Thyroid gland (tissue), 4 donors: ENCODE measurements around the gene CCND2. TPM values are rescaled to one million over a fixed set of nuclear protein-coding genes. Genes with fewer than 3 reads are reported as not detected.

Experiments
- DNase-seq, 2 donors: peaks; one replicate each; pipeline ENCODE4 v3.0.0-alpha.2; 2019
- H3K27ac ChIP-seq, 3 donors: fragments of 200-600 bp; sonication (generic); 1 replicate in 2 of 3; 2 replicates in 1 of 3; pipeline ENCODE4 v1.5.1; 2016 to 2019; ENCODE audit warnings: mild to moderate bottlenecking in 1 of 3, moderate library complexity in 1 of 3
- H3K27me3 ChIP-seq: fragments of 200-600 bp; sonication (generic); one replicate; pipeline ENCODE4 v1.5.1; 2019
- H3K36me3 ChIP-seq, 2 donors: fragments of 200-600 bp; sonication (generic); one replicate each; pipeline ENCODE4 v1.5.1; 2016 to 2019
- H3K4me1 ChIP-seq, 2 donors: fragments of 200-600 bp; sonication (generic); one replicate each; pipeline ENCODE4 v1.5.1; 2017 to 2019
- H3K4me3 ChIP-seq, 3 donors: fragments of 200-600 bp; sonication (generic); replicated peaks in 1 of 3; 1 replicate in 2 of 3; 2 replicates in 1 of 3; pipeline ENCODE4 v1.5.1; 2016; ENCODE audit warnings: mild to moderate bottlenecking in 1 of 3
- H3K9me3 ChIP-seq: fragments of 200-600 bp; sonication (generic); one replicate; pipeline ENCODE4 v1.5.1; 2017
- CTCF ChIP-seq, 6 experiments: fragments of 200-600 bp in 3 of 6; fragments of 450-650 bp in 3 of 6; sonication (generic) in 3 of 6; IDR thresholded peaks; one replicate each; pipeline ENCODE4 v1.5.1; 2016 to 2019; ENCODE audit warnings: antibody characterized with exemption in 6 of 6, mild to moderate bottlenecking in 2 of 6, inconsistent platforms in 1 of 6, moderate library complexity in 1 of 6
- POLR2A ChIP-seq, 2 donors: fragments of 450-650 bp; IDR thresholded peaks; one replicate each; pipeline ENCODE4 v1.6.1; 2017; ENCODE audit warnings: antibody characterized with exemption in 2 of 2, mild to moderate bottlenecking in 2 of 2, moderate library complexity in 1 of 2
- WGBS, 2 donors: methylation state at CpG; one replicate each; pipeline ENCODE4 v1.1.5; 2017; 5-methylcytosine and 5-hydroxymethylcytosine counted together
- intact Hi-C: fragments of 100-400 bp; cut with DNase I; formaldehyde crosslinking; loops from one replicate; pipeline ENCODE4 v1.15.1; 2023
- total RNA-seq, 4 donors: library from RNA; depleted of rRNA; stranded (reverse); fragments of >200 nt; gene quantifications; one replicate each; pipeline ENCODE4 v1.2.3, GENCODE V29; 2016

Gene CCND2
- total RNA-seq, 4 donors from 2014 or later = 81.4 to 135 (median 122) TPM

GRCh38 chr12:4286771-4287317 lies 13.3 kb downstream of the CCND2 start:
- H3K27me3 ChIP-seq = no peaks in the 10 kb centered on the region
- H3K4me3 ChIP-seq = no peak overlapping the region
- peaks cover 0 to 5% of the 10 kb centered on the region in 2 donors for H3K4me1 ChIP-seq
- H3K27ac ChIP-seq = no peak overlapping the region
- no peaks in the 10 kb centered on the region for H3K9me3 ChIP-seq
- peaks cover 51 to 80% of the 10 kb centered on the region in 2 donors for H3K36me3 ChIP-seq
- DNase-seq = no peak
- WGBS, 2 donors = 84 to 87% methylated on average over 13 to 14 of the region's 14 CpGs
- TF ChIP-seq CTCF (IDR thresholded peaks at IDR 0.05) (no peak), POLR2A (IDR thresholded peaks at IDR 0.05) (no peak)
- intact Hi-C loops = no loop called here

DNA sequence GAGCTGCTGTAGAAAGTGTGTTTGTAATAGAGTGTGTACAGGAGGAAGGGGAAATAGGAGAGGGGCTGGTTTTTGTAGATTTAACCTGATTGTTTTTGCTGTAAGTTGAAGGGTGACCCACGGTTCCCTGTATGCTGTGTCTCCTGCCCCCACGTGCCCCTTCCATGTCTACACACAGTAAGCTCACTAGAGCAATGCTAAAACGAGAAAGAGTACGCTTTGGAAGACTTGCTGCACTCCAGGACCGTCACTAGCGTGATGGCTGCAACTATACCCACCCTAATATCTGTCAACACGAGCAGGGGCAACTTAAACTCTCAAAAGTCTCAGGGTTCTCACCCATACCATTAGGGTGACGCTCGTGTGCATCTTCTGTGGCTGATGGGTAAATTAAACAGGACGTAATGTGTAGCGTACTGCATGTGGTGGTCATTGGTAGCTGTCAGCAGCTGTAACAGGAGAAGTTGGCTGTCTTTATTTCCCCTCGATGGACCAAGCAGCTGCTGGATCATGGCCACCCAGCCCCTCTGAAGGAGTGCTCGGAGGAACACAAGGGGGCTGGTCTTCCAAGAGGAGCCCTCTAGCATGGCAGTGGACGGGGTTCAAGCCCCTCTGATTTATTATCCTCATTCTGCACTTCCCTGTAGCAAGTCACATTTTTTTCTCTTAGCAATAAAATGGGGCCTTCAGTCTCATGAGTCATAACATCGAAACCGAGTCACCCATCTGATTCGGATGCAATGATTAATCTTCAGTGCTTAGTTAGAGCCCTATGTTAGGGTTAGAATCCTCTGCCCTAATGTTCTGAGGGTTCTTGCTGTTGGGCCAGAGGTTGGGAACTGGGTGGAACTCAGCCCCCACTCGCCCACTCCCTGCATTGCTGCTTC lies 14.0 kb downstream of the CCND2 start:
- TF ChIP-seq POLR2A (IDR thresholded peaks at IDR 0.05) (no peak), CTCF (IDR thresholded peaks at IDR 0.05) (no peak)
- H3K27ac ChIP-seq = no peak overlapping the region
- no peaks in the 10 kb centered on the region for H3K27me3 ChIP-seq
- intact Hi-C loops = no loop called here
- peaks cover 0 to 5% of the 10 kb centered on the region in 2 donors for H3K4me1 ChIP-seq
- no peaks in the 10 kb centered on the region for H3K9me3 ChIP-seq
- peaks cover 46 to 72% of the 10 kb centered on the region in 2 donors for H3K36me3 ChIP-seq
- no peak overlapping the region for H3K4me3 ChIP-seq
- no peak for DNase-seq
- WGBS, 2 donors = 82 to 83% methylated on average over 18 of the region's 18 CpGs

- WGBS, 2 donors = 82 to 84% methylated on average over 20 of the region's 20 CpGs
- Histone ChIP-seq H3K4me1 (peaks cover 0 to 5% of the 10 kb centered on the region in 2 donors), H3K36me3 (peaks cover 45 to 65% of the 10 kb centered on the region in 2 donors), H3K9me3 (no peaks in the 10 kb centered on the region), H3K27me3 (no peaks in the 10 kb centered on the region), H3K4me3 (no peak overlapping the region), H3K27ac (no peak overlapping the region)
- intact Hi-C loops = no loop called here
- DNase-seq = no peak
- TF ChIP-seq POLR2A (IDR thresholded peaks at IDR 0.05) (no peak), CTCF (IDR thresholded peaks at IDR 0.05) (no peak)
Observed at GRCh38 chr12:4288296-4289131, 15.0 kb downstream of the CCND2 start.

DNA sequence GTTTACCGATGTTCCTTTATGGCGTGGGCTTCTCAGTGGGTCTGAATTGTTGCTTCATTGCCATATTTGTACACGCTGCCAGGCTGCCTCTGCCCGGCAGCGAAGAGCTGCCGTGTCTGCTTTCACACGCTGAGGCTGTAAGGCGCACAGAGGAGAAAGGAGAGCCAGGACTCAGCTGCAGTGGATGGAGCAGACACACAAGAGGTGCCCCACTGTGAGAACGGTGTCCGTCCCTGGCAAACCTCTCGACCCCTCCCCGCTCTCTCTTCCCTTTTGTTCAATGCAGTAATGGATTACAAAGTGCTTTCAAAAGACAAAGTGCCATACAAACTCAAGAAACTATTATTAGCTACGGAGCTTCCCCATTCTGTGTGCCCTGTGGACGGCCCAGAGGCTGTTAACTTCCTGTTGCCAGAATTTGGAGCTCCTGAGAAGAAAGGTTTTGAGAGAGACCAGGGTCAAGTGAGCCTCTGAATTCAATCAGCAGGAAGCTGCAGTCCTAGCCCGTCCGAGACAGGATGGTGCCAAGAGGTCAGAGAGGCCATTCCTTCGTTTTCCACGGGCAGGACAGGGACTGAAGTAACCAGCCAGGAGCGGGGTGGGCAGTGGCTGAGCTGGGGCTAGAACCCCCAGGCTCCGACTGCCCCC lies 15.8 kb downstream of the CCND2 start:
- peaks cover 0 to 5% of the 10 kb centered on the region in 2 donors for H3K4me1 ChIP-seq
- no peak for TF ChIP-seq POLR2A (IDR thresholded peaks at IDR 0.05)
- TF ChIP-seq CTCF (IDR thresholded peaks at IDR 0.05) = no peak
- H3K36me3 ChIP-seq = peaks cover 45 to 57% of the 10 kb centered on the region in 2 donors
- H3K27me3 ChIP-seq = no peaks in the 10 kb centered on the region
- no peak overlapping the region for H3K4me3 ChIP-seq
- no peak overlapping the region for H3K27ac ChIP-seq
- no peaks in the 10 kb centered on the region for H3K9me3 ChIP-seq
- 80% methylated on average over 19 to 20 of the region's 20 CpGs for WGBS, 2 donors
- intact Hi-C loops = no loop called here
- no peak for DNase-seq
